Sigmoid colon (tissue), 7 donors: Measurements from ENCODE around the gene COMMD7. TPM values are rescaled to one million over a fixed set of nuclear protein-coding genes. Genes with fewer than 3 reads are reported as not detected.

Experiments
- DNase-seq: peaks from one replicate; pipeline ENCODE4 v3.0.0-alpha.2; 2019
- H3K27ac ChIP-seq, 4 donors: fragments of 200-600 bp; sonication (generic); one replicate each; pipeline ENCODE4 v1.5.1; 2016 to 2019; ENCODE audit warnings: mild to moderate bottlenecking in 1 of 4
- H3K27me3 ChIP-seq, 3 donors: fragments of 200-600 bp; sonication (generic); one replicate each; pipeline ENCODE4 v1.5.1; 2019; ENCODE audit warnings: mild to moderate bottlenecking in 1 of 3
- H3K36me3 ChIP-seq, 4 donors: fragments of 200-600 bp; sonication (generic); one replicate each; pipeline ENCODE4 v1.5.1; 2016 to 2019
- H3K4me1 ChIP-seq, 4 donors: fragments of 200-600 bp; sonication (generic); one replicate each; pipeline ENCODE4 v1.5.1; 2017 to 2019
- H3K4me3 ChIP-seq, 4 donors: fragments of 200-600 bp; sonication (generic); one replicate each; pipeline ENCODE4 v1.5.1; 2017 to 2019; ENCODE audit warnings: mild to moderate bottlenecking in 2 of 4, moderate library complexity in 1 of 4
- H3K9me3 ChIP-seq, 4 donors: fragments of 200-600 bp in 3 of 4; sonication (generic) in 3 of 4; one replicate each; pipeline versions ENCODE4 v1.5.1 to v1.6.1; 2013 to 2019
- EP300 ChIP-seq, 4 donors: sonication (generic); formaldehyde crosslinking; IDR thresholded peaks; one replicate each; pipeline ENCODE4 v1.6.1; 2017; ENCODE audit warnings: antibody characterized with exemption in 4 of 4
- POLR2A ChIP-seq, 2 donors: fragments of 450-650 bp; IDR thresholded peaks; one replicate each; pipeline ENCODE4 v1.6.1; 2016; ENCODE audit warnings: antibody characterized with exemption in 2 of 2, mild to moderate bottlenecking in 2 of 2, moderate library complexity in 2 of 2
- POLR2AphosphoS5 ChIP-seq, 4 donors: sonication (generic); formaldehyde crosslinking; IDR thresholded peaks; one replicate each; pipeline ENCODE4 v1.6.1; 2017; ENCODE audit warnings: antibody characterized with exemption in 4 of 4
- WGBS, 2 donors: extraction: QIAGEN DNeasy Blood & Tissue Kit; methylation state at CpG; one replicate each; pipeline ENCODE4 v1.1.7; 2013; 5-methylcytosine and 5-hydroxymethylcytosine counted together
- intact Hi-C: fragments of 100-400 bp; cut with DNase I; formaldehyde crosslinking; loops from one replicate; pipeline ENCODE4 v1.15.1; 2023
- polyA plus RNA-seq, 3 donors: library from polyadenylated mRNA; stranded (reverse); fragments of 200-250 nt; gene quantifications; one replicate each; pipeline ENCODE4 v1.2.3, GENCODE V29; 2013
- total RNA-seq, 4 donors: library from RNA; depleted of rRNA; stranded (reverse); fragments of >200 nt; gene quantifications; one replicate each; pipeline ENCODE4 v1.1.0, GENCODE V29; 2016
- TF ChIP-seq, protein P1 (sequence below), 4 experiments: fragments of 450-650 bp in 3 of 4; fragments of 200-600 bp in 1 of 4; IDR thresholded peaks; one replicate each; pipeline ENCODE4 v1.5.1; 2016 to 2019; ENCODE audit warnings: antibody characterized with exemption in 4 of 4, mild to moderate bottlenecking in 3 of 4, moderate library complexity in 2 of 4
- donor health status: healthy with polysubstance abuse.
- donor health status: Bipolar disorder and iron deficiency.
- donor health status: healthy.

The COMMD7 gene
- total and polyA plus RNA-seq, 7 donors = 26.3 to 68.0 (median 45.1) TPM

DNA sequence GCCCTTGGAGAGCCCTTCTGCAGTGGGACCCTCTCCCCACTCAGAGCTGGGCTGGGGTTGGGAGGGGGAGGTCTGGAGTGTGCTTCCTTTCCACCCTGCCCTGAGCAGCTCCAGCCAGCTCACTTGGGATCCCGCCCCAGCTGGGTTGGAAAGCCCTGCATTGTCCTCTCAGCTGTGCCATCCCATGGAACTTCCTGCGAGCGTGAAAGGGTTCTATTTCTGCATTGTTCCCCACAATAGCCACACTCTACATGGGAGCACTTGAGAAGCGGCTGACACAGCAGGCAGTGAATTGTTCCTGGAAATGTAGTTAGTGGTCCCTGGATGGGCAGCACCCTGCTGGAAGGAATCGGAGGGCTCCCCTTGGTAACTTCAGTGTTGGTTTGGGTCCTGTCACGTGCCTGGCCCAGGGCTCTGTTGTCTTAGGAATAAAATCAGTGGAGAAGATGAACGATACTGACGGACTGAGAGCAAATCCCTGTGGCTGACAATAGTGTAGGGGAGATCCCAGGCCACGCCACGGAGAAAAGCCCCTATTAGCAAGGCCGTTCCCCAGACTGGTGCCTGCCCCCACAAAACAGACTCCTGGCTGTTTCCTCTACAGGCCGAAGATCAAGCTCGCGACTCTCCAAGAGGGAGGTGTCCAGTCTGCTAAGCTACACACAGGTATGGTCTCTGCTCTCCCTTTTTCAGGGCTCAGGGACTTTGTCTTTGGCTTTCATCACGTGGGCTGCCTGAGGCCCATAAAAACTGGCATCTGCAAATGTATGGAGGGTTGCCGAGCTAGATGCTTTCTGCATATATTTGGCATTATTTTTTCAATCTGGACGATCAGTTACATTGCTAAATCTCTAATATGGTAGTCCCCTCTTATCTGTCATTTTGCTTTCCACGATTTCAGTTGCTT lies 37.7 kb upstream of the COMMD7 start:
- no peak overlapping the region for H3K27ac ChIP-seq
- no peak for DNase-seq
- H3K4me1 ChIP-seq = peaks cover 0 to 13% (median 9%) of the 10 kb centered on the region in 4 donors
- H3K9me3 ChIP-seq = no peaks in the 10 kb centered on the region
- 90 to 92% methylated on average over 18 of the region's 18 CpGs for WGBS, 2 donors
- TF ChIP-seq, protein P1, sequence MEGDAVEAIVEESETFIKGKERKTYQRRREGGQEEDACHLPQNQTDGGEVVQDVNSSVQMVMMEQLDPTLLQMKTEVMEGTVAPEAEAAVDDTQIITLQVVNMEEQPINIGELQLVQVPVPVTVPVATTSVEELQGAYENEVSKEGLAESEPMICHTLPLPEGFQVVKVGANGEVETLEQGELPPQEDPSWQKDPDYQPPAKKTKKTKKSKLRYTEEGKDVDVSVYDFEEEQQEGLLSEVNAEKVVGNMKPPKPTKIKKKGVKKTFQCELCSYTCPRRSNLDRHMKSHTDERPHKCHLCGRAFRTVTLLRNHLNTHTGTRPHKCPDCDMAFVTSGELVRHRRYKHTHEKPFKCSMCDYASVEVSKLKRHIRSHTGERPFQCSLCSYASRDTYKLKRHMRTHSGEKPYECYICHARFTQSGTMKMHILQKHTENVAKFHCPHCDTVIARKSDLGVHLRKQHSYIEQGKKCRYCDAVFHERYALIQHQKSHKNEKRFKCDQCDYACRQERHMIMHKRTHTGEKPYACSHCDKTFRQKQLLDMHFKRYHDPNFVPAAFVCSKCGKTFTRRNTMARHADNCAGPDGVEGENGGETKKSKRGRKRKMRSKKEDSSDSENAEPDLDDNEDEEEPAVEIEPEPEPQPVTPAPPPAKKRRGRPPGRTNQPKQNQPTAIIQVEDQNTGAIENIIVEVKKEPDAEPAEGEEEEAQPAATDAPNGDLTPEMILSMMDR (IDR thresholded peaks at IDR 0.05) = no peak
- TF ChIP-seq POLR2AphosphoS5 (IDR thresholded peaks at IDR 0.05) = no peak
- TF ChIP-seq POLR2A (IDR thresholded peaks at IDR 0.05) = no peak
- TF ChIP-seq EP300 (IDR thresholded peaks at IDR 0.05) = no peak
- H3K36me3 ChIP-seq = peaks cover 0 to 7% (median 0%) of the 10 kb centered on the region in 4 donors
- no peaks in the 10 kb centered on the region for H3K27me3 ChIP-seq
- no peak overlapping the region for H3K4me3 ChIP-seq
- intact Hi-C loops = no loop called here

DNA sequence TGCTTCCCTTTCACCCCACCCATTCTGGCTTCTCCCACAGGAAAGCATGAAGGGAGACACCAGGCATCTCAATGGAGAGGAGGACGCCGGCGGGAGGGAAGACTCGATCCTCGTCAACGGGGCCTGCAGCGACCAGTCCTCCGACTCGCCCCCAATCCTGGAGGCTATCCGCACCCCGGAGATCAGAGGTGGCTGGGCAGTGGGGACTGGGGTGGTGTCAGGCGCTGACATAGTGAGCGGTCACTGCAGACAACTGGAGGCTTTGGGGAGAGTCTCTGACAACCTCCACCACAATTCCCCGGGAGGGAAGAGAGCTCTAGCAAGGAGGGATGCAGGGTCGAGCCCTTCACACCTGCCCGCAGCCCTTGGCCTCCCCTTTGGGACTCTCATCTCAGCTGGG lies 37.0 kb upstream of the COMMD7 start:
- Histone ChIP-seq H3K9me3 (no peaks in the 10 kb centered on the region), H3K4me3 (no peak overlapping the region), H3K27ac (no peak overlapping the region), H3K36me3 (peaks cover 0 to 6% (median 0%) of the 10 kb centered on the region in 4 donors), H3K4me1 (peaks cover 0 to 13% (median 9%) of the 10 kb centered on the region in 4 donors), H3K27me3 (no peaks in the 10 kb centered on the region)
- no peak for DNase-seq
- TF ChIP-seq POLR2A (IDR thresholded peaks at IDR 0.05) (no peak), POLR2AphosphoS5 (IDR thresholded peaks at IDR 0.05) (no peak), EP300 (IDR thresholded peaks at IDR 0.05) (no peak)
- TF ChIP-seq, protein P1 (IDR thresholded peaks at IDR 0.05) = no peak
- 94 to 95% methylated on average over 16 of the region's 16 CpGs for WGBS, 2 donors
- intact Hi-C loops = no loop called here

- H3K4me1 ChIP-seq = peaks cover 0 to 13% (median 9%) of the 10 kb centered on the region in 4 donors
- no peaks in the 10 kb centered on the region for H3K36me3 ChIP-seq
- no peak overlapping the region for H3K4me3 ChIP-seq
- WGBS, 2 donors = 90 to 93% methylated on average over 10 of the region's 10 CpGs
- H3K27ac ChIP-seq = no peak overlapping the region
- intact Hi-C loops = no loop called here
- TF ChIP-seq, protein P1 (IDR thresholded peaks at IDR 0.05) = no peak
- TF ChIP-seq POLR2A (IDR thresholded peaks at IDR 0.05) (no peak), POLR2AphosphoS5 (IDR thresholded peaks at IDR 0.05) (no peak), EP300 (IDR thresholded peaks at IDR 0.05) (no peak)
- DNase-seq = no peak
- H3K27me3 ChIP-seq = no peaks in the 10 kb centered on the region
- no peaks in the 10 kb centered on the region for H3K9me3 ChIP-seq
Observed at GRCh38 chr20:32779500-32780211, 36.4 kb upstream of the COMMD7 start.

- 80 to 88% methylated on average over 8 of the region's 8 CpGs for WGBS, 2 donors
- no peaks in the 10 kb centered on the region for H3K36me3 ChIP-seq
- no peak for DNase-seq
- no peak overlapping the region for H3K27ac ChIP-seq
- TF ChIP-seq, protein P1 (IDR thresholded peaks at IDR 0.05) = no peak
- TF ChIP-seq POLR2AphosphoS5 (IDR thresholded peaks at IDR 0.05) = no peak
- TF ChIP-seq EP300 (IDR thresholded peaks at IDR 0.05) = no peak
- TF ChIP-seq POLR2A (IDR thresholded peaks at IDR 0.05) = no peak
- H3K9me3 ChIP-seq = no peaks in the 10 kb centered on the region
- H3K4me1 ChIP-seq = peaks cover 0 to 13% (median 9%) of the 10 kb centered on the region in 4 donors
- H3K4me3 ChIP-seq = no peak overlapping the region
- H3K27me3 ChIP-seq = no peaks in the 10 kb centered on the region
- intact Hi-C loops = no loop called here
Observed at GRCh38 chr20:32777177-32777956, 34.1 kb upstream of the COMMD7 start.
